Astrocyte of the cerebellum (primary cell): ENCODE data around the gene NRG3.
A peak's percentile ranks its signal among the peaks of the same experiment; 100 is the strongest.

ENCODE experiments used
- DNase-seq: peaks from one replicate; pipeline ENCODE4 v3.0.0-alpha.2; 2011; ENCODE audit warnings: low read depth
- H3K4me3 ChIP-seq: 2 replicates; pipeline ENCODE4 v1.5.1; 2011; ENCODE audit warnings: mild to moderate bottlenecking, low read depth, low read length, moderate library complexity
- in situ Hi-C: cut with HindIII; loops from 2 replicates; pipeline ENCODE4 v1.10.0; 2017; ENCODE audit warnings: low sequenced_read_pairs
- TF ChIP-seq, protein P1 (sequence below): IDR thresholded peaks from 2 replicates; pipeline ENCODE4 v1.5.1; 2012; ENCODE audit warnings: low read length, low read depth, moderate library complexity, mild to moderate bottlenecking; ENCODE audit errors: missing control alignments

Gene NRG3

DNA sequence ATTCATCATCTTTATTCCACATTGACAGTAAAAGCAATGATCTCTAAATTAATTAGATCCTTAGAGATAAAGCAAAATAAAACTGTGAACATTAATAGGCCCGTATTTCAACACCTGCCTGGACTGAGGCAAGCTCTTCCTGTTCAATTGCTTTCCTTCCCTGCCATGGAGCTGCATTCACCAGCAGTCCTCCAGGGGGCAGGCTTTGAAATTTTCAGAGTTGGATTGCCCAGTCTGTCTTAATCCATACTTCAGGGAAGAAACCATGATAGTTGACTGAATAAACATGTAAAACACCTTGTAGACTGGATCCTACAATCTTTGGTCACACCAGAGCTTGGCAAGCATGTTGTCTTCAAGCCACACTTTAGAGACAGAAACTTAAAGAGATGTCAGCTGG, 936.6 kb downstream of the NRG3 start:
- in situ Hi-C loops: no loop called here
- TF ChIP-seq, protein P1, sequence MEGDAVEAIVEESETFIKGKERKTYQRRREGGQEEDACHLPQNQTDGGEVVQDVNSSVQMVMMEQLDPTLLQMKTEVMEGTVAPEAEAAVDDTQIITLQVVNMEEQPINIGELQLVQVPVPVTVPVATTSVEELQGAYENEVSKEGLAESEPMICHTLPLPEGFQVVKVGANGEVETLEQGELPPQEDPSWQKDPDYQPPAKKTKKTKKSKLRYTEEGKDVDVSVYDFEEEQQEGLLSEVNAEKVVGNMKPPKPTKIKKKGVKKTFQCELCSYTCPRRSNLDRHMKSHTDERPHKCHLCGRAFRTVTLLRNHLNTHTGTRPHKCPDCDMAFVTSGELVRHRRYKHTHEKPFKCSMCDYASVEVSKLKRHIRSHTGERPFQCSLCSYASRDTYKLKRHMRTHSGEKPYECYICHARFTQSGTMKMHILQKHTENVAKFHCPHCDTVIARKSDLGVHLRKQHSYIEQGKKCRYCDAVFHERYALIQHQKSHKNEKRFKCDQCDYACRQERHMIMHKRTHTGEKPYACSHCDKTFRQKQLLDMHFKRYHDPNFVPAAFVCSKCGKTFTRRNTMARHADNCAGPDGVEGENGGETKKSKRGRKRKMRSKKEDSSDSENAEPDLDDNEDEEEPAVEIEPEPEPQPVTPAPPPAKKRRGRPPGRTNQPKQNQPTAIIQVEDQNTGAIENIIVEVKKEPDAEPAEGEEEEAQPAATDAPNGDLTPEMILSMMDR: peak; percentile 49
- DNase-seq: no peak
- no peak overlapping the region for H3K4me3 ChIP-seq

DNA sequence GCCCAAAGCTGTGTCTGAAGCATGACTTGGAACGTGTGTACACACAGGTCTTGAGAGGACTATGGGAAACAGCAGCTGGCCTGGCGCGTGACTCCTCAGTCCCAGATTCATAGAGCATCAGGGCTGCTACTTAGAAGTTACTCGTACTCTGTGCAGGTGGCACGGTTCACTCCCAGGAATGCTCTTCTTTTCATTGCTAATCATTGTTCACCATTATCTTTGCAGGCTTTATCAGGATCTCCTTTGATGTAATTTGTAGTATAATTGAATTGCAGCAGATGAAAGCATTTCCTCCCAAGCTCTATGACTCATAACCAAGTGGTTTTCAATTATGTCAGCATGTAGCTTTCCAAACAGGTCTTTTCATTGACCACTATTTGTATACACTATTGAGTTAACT, 938.9 kb downstream of the NRG3 start:
- peak; percentile 22 for DNase-seq
- TF ChIP-seq, protein P1: no peak
- in situ Hi-C loops: no loop called here
- no peak overlapping the region for H3K4me3 ChIP-seq

DNA sequence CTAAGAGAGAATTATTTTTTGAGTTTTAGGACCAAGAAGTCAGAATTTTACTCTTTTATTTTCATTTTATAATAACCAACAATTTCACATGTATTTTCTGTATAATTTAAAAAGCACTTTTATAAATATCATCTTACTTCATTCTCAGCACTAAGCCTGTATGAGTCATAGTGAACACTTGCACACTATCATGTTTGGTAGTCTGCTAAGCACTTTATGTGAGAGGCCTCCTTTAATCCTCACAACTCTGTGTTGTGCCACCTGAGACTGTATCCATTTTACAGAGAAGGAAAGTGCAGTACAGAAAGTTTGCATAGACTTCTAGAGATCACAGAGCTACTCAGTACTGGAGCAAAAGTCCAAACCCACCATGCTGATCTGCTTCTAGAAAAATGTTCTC, 939.6 kb downstream of the NRG3 start:
- no peak for DNase-seq
- no peak overlapping the region for H3K4me3 ChIP-seq
- TF ChIP-seq, protein P1: no peak
- in situ Hi-C loops: no loop called here

DNA sequence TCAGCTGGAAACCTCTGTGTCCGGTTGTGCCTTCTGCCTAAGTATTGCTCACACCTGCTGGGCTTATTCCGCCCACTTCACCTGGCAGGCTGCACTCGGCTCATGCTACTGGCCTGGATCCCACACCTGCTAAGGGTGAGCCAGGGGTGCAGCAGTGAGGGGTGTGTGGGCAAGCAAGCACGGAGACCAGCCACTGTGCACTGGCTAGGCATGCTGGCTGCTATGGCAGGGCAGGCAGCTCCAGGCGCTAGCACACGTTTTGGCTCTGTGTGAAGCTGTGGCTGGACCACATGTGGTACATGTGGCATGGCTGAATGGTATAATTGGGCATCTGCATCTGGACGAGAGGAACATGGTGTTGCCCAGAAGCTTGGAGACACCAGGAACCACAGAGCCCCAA, 940.7 kb downstream of the NRG3 start:
- in situ Hi-C loops: no loop called here
- TF ChIP-seq, protein P1: no peak
- H3K4me3 ChIP-seq: no peak overlapping the region
- no peak for DNase-seq

DNA sequence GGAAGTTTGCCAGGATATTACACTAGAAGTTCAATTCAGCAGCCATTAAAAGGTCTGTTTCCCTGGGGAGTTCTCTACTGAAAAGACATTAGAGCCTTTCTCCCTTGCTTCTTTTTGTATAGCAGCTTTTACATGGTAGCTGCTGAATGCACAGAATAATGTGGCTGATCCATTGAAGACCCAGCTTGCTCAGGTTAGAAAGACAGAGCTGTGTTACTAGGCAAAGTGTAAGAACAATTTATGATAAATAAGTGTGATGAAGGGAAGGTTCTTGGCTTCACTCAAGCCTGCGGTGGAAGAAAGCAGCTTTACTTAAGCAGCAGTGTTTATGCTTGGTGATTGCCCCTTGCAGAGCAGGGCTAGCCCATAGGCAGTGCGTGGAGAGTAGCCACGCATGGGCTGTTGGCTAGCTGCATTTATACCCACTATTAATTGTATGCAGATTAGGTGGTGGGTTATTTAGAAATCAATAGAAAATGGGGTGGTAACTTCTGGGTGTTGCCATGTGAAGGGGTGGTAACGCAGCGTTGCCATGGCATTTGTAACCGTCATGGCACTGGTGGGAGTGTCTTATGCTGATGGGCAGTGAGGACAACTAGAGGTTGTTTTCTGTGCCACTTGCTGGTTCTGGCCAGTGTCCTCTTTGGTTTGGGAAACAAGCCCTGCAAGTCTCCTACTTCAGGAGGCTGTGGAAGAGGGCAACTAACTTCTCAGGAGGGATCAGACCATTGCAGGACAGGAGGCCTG, 942.9 kb downstream of the NRG3 start:
- DNase-seq: no peak
- no peak overlapping the region for H3K4me3 ChIP-seq
- in situ Hi-C loops: no loop called here
- TF ChIP-seq, protein P1: no peak

DNA sequence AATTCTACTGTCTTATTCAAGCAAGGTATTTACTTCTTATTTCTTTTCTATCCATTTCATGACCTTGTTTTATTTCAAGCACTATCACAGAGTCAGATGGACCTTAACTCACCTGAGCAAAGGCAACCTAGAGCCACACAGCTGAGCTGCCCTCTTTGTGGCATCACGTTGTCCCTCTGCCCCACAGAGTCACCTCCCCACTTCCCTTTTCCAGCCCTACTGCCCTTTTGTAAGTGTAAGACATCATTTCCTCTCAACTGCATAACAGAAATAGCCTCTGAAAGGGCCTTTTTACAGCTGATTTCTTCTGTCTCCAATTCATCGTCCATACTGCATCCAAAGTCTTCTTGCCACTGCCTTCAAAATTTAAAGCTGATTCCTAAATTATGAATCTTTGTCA, 946.0 kb downstream of the NRG3 start:
- in situ Hi-C loops: no loop called here
- no peak for DNase-seq
- TF ChIP-seq, protein P1: no peak
- no peak overlapping the region for H3K4me3 ChIP-seq
